ENCODE data around the gene DPP10. TPM values are rescaled to one million over a fixed set of nuclear protein-coding genes. Genes with fewer than 3 reads are reported as not detected.

DPP10 gene
- total RNA-seq, 1 donor from 2014 or later, result 1.1 TPM

- Mint-ChIP-seq H3K9me3 (ENCODE audit: unreplicated experiment) (no peaks in the 10 kb centered on the region), H3K36me3 (ENCODE audit: low read depth, unreplicated experiment) (no peaks in the 10 kb centered on the region), H3K27me3 (ENCODE audit: low read depth, unreplicated experiment) (no peaks in the 10 kb centered on the region), H3K4me1 (ENCODE audit: low read depth, unreplicated experiment) (no peaks in the 10 kb centered on the region), H3K4me3 (ENCODE audit: unreplicated experiment) (no peak overlapping the region), H3K27ac (ENCODE audit: unreplicated experiment) (no peak overlapping the region)
- FAIRE-seq (no peak), DNase-seq (ENCODE audit: low read depth) (no peak)
- H3K4me3 ChIP-seq (ENCODE audit: insufficient read depth, low read depth, low read length), result no peak overlapping the region
- H3K4me2 ChIP-seq (ENCODE audit: low read length), result no peak overlapping the region
- H4K20me1 ChIP-seq (ENCODE audit: insufficient read depth, low read length), result no peaks in the 10 kb centered on the region
- H3K27me3 ChIP-seq (ENCODE audit: insufficient read depth, low read length), result no peaks in the 10 kb centered on the region
- H3K9ac ChIP-seq (ENCODE audit: low read length), result no peak overlapping the region
- no peak overlapping the region for H3K27ac ChIP-seq (ENCODE audit: low read depth, low read length)
- no peaks in the 10 kb centered on the region for H3K79me2 ChIP-seq (ENCODE audit: insufficient read depth, low read length)
- no peaks in the 10 kb centered on the region for H3K9me3 ChIP-seq (ENCODE audit: insufficient read depth, low read depth, low read length)
- H3K36me3 ChIP-seq (ENCODE audit: insufficient read depth, low read length), result no peaks in the 10 kb centered on the region
- no peak overlapping the region for H2AFZ ChIP-seq (ENCODE audit: low read depth, low read length)
- TF ChIP-seq CTCF (IDR thresholded peaks at IDR 0.05; ENCODE audit: insufficient read depth, low read depth, low read length) (no peak), EZH2 (IDR thresholded peaks at IDR 0.05; ENCODE audit: insufficient read depth, low read length) (no peak)
- no peaks in the 10 kb centered on the region for H3K4me1 ChIP-seq (ENCODE audit: insufficient read depth, low read length)
These were observed 1432.0 kb downstream of the DPP10 start for GRCh38 chr2:115874427-115874826.

GRCh38 chr2:115880558-115880957 is 1438.1 kb downstream of the DPP10 start:
- Histone ChIP-seq H3K4me3 (ENCODE audit: insufficient read depth, low read depth, low read length) (no peak overlapping the region), H3K27ac (ENCODE audit: low read depth, low read length) (no peak overlapping the region), H3K27me3 (ENCODE audit: insufficient read depth, low read length) (no peaks in the 10 kb centered on the region), H4K20me1 (ENCODE audit: insufficient read depth, low read length) (no peaks in the 10 kb centered on the region), H3K36me3 (ENCODE audit: insufficient read depth, low read length) (no peaks in the 10 kb centered on the region), H3K9ac (ENCODE audit: low read length) (no peak overlapping the region), H3K9me3 (ENCODE audit: insufficient read depth, low read depth, low read length) (no peaks in the 10 kb centered on the region), H3K4me2 (ENCODE audit: low read length) (no peak overlapping the region), H3K4me1 (ENCODE audit: insufficient read depth, low read length) (no peaks in the 10 kb centered on the region), H2AFZ (ENCODE audit: low read depth, low read length) (no peak overlapping the region), H3K79me2 (ENCODE audit: insufficient read depth, low read length) (no peaks in the 10 kb centered on the region)
- FAIRE-seq, result no peak
- no peaks in the 10 kb centered on the region for H3K27me3 Mint-ChIP-seq (ENCODE audit: low read depth, unreplicated experiment)
- no peak for TF ChIP-seq CTCF (IDR thresholded peaks at IDR 0.05; ENCODE audit: insufficient read depth, low read depth, low read length)
- TF ChIP-seq EZH2 (IDR thresholded peaks at IDR 0.05; ENCODE audit: insufficient read depth, low read length), result no peak
- no peaks in the 10 kb centered on the region for H3K36me3 Mint-ChIP-seq (ENCODE audit: low read depth, unreplicated experiment)
- no peak overlapping the region for H3K27ac Mint-ChIP-seq (ENCODE audit: unreplicated experiment)
- DNase-seq (ENCODE audit: low read depth), result no peak
- no peaks in the 10 kb centered on the region for H3K4me1 Mint-ChIP-seq (ENCODE audit: low read depth, unreplicated experiment)
- no peaks in the 10 kb centered on the region for H3K9me3 Mint-ChIP-seq (ENCODE audit: unreplicated experiment)
- no peak overlapping the region for H3K4me3 Mint-ChIP-seq (ENCODE audit: unreplicated experiment)

- DNase-seq (ENCODE audit: low read depth) (no peak), FAIRE-seq (no peak)
- peaks cover 18% of the 10 kb centered on the region for H3K9me3 Mint-ChIP-seq (ENCODE audit: unreplicated experiment)
- H4K20me1 ChIP-seq (ENCODE audit: insufficient read depth, low read length), result no peaks in the 10 kb centered on the region
- H3K4me3 ChIP-seq (ENCODE audit: insufficient read depth, low read depth, low read length), result no peak overlapping the region
- no peaks in the 10 kb centered on the region for H3K27me3 ChIP-seq (ENCODE audit: insufficient read depth, low read length)
- H3K36me3 ChIP-seq (ENCODE audit: insufficient read depth, low read length), result no peaks in the 10 kb centered on the region
- no peaks in the 10 kb centered on the region for H3K4me1 Mint-ChIP-seq (ENCODE audit: low read depth, unreplicated experiment)
- H3K79me2 ChIP-seq (ENCODE audit: insufficient read depth, low read length), result no peaks in the 10 kb centered on the region
- H3K27ac Mint-ChIP-seq (ENCODE audit: unreplicated experiment), result no peak overlapping the region
- no peak overlapping the region for H3K27ac ChIP-seq (ENCODE audit: low read depth, low read length)
- H3K9me3 ChIP-seq (ENCODE audit: insufficient read depth, low read depth, low read length), result no peaks in the 10 kb centered on the region
- no peak overlapping the region for H3K9ac ChIP-seq (ENCODE audit: low read length)
- no peak overlapping the region for H2AFZ ChIP-seq (ENCODE audit: low read depth, low read length)
- H3K4me3 Mint-ChIP-seq (ENCODE audit: unreplicated experiment), result no peak overlapping the region
- H3K36me3 Mint-ChIP-seq (ENCODE audit: low read depth, unreplicated experiment), result no peaks in the 10 kb centered on the region
- no peaks in the 10 kb centered on the region for H3K4me1 ChIP-seq (ENCODE audit: insufficient read depth, low read length)
- H3K27me3 Mint-ChIP-seq (ENCODE audit: low read depth, unreplicated experiment), result no peaks in the 10 kb centered on the region
- H3K4me2 ChIP-seq (ENCODE audit: low read length), result no peak overlapping the region
- TF ChIP-seq CTCF (IDR thresholded peaks at IDR 0.05; ENCODE audit: insufficient read depth, low read depth, low read length) (no peak), EZH2 (IDR thresholded peaks at IDR 0.05; ENCODE audit: insufficient read depth, low read length) (no peak)
These were observed 1444.9 kb downstream of the DPP10 start for GRCh38 chr2:115887209-115887776.
